Tibial nerve (tissue), 4 donors: Measurements from ENCODE around the gene CHRNE.

ENCODE experiments used
- EP300 ChIP-seq, 2 donors: sonication (generic); formaldehyde crosslinking; IDR thresholded peaks; one replicate each; pipeline ENCODE4 v1.6.1; 2017; ENCODE audit warnings: antibody characterized with exemption in 2 of 2, mild to moderate bottlenecking in 1 of 2
- POLR2A ChIP-seq, 2 donors: fragments of 450-650 bp; IDR thresholded peaks; one replicate each; pipeline ENCODE4 v1.6.1; 2017; ENCODE audit warnings: antibody characterized with exemption in 2 of 2, mild to moderate bottlenecking in 2 of 2, moderate library complexity in 2 of 2
- TF ChIP-seq, protein P1 (sequence below), 5 experiments: fragments of 200-600 bp in 3 of 5; fragments of 450-650 bp in 2 of 5; sonication (generic) in 3 of 5; IDR thresholded peaks; one replicate each; pipeline ENCODE4 v1.5.1; 2016 to 2019; ENCODE audit warnings: antibody characterized with exemption in 5 of 5, mild to moderate bottlenecking in 3 of 5, moderate library complexity in 2 of 5

DNA sequence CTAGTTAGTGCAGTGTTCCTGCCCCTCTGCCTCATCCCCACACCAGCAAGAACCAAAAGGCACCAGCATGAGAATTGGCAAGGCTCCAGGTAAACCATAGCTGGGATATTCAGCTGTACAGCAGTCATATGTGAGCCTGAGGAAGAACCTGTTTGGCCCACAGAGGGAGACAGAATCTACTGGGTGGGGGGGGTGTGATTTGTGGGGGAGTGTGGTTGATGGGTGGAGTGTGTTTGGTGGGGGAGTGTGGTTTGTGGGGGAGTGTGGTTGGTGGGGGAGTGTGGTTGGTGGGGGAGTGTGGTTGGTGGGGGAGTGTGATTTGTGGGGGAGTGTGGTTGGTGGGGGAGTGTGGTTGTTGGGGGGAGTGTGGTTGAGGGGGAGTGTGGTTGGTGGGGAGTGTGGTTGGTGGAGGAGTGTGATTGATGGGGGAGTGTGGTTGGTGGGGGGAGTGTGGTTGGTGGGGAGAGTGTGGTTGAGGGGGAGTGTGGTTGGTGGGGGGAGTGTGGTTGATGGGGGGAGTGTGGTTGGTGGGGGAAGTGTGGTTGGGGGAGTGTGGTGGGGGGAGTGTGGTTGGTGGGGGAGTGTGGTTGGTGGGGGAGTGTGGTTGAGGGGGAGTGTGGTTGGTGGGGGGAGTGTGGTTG lies 50.2 kb downstream of the CHRNE start:
- TF ChIP-seq, protein P1, sequence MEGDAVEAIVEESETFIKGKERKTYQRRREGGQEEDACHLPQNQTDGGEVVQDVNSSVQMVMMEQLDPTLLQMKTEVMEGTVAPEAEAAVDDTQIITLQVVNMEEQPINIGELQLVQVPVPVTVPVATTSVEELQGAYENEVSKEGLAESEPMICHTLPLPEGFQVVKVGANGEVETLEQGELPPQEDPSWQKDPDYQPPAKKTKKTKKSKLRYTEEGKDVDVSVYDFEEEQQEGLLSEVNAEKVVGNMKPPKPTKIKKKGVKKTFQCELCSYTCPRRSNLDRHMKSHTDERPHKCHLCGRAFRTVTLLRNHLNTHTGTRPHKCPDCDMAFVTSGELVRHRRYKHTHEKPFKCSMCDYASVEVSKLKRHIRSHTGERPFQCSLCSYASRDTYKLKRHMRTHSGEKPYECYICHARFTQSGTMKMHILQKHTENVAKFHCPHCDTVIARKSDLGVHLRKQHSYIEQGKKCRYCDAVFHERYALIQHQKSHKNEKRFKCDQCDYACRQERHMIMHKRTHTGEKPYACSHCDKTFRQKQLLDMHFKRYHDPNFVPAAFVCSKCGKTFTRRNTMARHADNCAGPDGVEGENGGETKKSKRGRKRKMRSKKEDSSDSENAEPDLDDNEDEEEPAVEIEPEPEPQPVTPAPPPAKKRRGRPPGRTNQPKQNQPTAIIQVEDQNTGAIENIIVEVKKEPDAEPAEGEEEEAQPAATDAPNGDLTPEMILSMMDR (IDR thresholded peaks at IDR 0.05): no peak
- TF ChIP-seq POLR2A (IDR thresholded peaks at IDR 0.05) (no peak), EP300 (IDR thresholded peaks at IDR 0.05) (no peak)
